ENCODE measurements around the gene RNF212B. TPM values are rescaled to one million over a fixed set of nuclear protein-coding genes. Genes with fewer than 3 reads are reported as not detected.

The RNF212B gene
- total and polyA plus RNA-seq, 4 donors: 0.06 to 0.51 (median 0.17) TPM; not detected in 1

GRCh38 chr14:23208324-23208723, 29.4 kb upstream of the RNF212B start:
- no peak for DNase-seq (ENCODE audit: low spot score)
- Histone ChIP-seq H3K9me3 (ENCODE audit: control insufficient read depth in 4 of 4, low read length in 3 of 4) (no peaks in the 10 kb centered on the region), H3K4me3 (ENCODE audit: low read depth in 1 of 3, low read length in 3 of 3) (no peak overlapping the region), H3K9ac (ENCODE audit: low read depth in 1 of 2, low read length in 2 of 2) (no peak overlapping the region), H3K36me3 (ENCODE audit: control insufficient read depth in 4 of 4, insufficient read depth in 3 of 4, low read depth in 1 of 4, low read length in 3 of 4) (no peaks in the 10 kb centered on the region), H3K27me3 (ENCODE audit: control insufficient read depth in 4 of 4, insufficient read depth in 4 of 4, low read length in 3 of 4) (no peaks in the 10 kb centered on the region), H3K27ac (ENCODE audit: low read depth in 1 of 2, low read length in 2 of 2) (no peak overlapping the region), H3K4me1 (ENCODE audit: control insufficient read depth in 4 of 4, insufficient read depth in 4 of 4, low read length in 3 of 4) (no peaks in the 10 kb centered on the region)
- TF ChIP-seq MAX (IDR thresholded peaks at IDR 0.05) (no peak), YY1 (IDR thresholded peaks at IDR 0.05) (no peak), REST (IDR thresholded peaks at IDR 0.05) (no peak), FOXA2 (IDR thresholded peaks at IDR 0.05) (no peak), EGR1 (IDR thresholded peaks at IDR 0.05; ENCODE audit: low read depth in 2 of 2) (no peak), TAF1 (conservative IDR thresholded peaks at IDR 0.05) (no peak), SP1 (IDR thresholded peaks at IDR 0.05) (no peak), GABPA (IDR thresholded peaks at IDR 0.05 in 1 of 2, conservative IDR thresholded peaks at IDR 0.05 in 1 of 2) (no peak), JUND (IDR thresholded peaks at IDR 0.05) (no peak), RXRA (IDR thresholded peaks at IDR 0.05) (no peak)

- H3K4me3 ChIP-seq (ENCODE audit: low read depth in 1 of 3, low read length in 3 of 3): no peak overlapping the region
- no peaks in the 10 kb centered on the region for H3K27me3 ChIP-seq (ENCODE audit: control insufficient read depth in 4 of 4, insufficient read depth in 4 of 4, low read length in 3 of 4)
- TF ChIP-seq SP1 (IDR thresholded peaks at IDR 0.05) (no peak), HNF4A (conservative IDR thresholded peaks at IDR 0.05) (no peak), RXRA (IDR thresholded peaks at IDR 0.05) (no peak), RAD21 (IDR thresholded peaks at IDR 0.05) (no peak), JUND (IDR thresholded peaks at IDR 0.05) (no peak), NR2F2 (IDR thresholded peaks at IDR 0.05) (no peak), YY1 (IDR thresholded peaks at IDR 0.05) (no peak), ATF3 (IDR thresholded peaks at IDR 0.05) (no peak), REST (IDR thresholded peaks at IDR 0.05) (no peak), CTCF (IDR thresholded peaks at IDR 0.05; ENCODE audit: low read depth, low read length, missing input control) (no peak), EGR1 (IDR thresholded peaks at IDR 0.05; ENCODE audit: low read depth in 2 of 2) (no peak), FOXA2 (IDR thresholded peaks at IDR 0.05) (no peak), FOXA1 (IDR thresholded peaks at IDR 0.05) (no peak), ZBTB33 (IDR thresholded peaks at IDR 0.05) (no peak), TAF1 (conservative IDR thresholded peaks at IDR 0.05) (no peak)
- 92% methylated on average over 7 of the region's 7 CpGs for WGBS
- H3K9me3 ChIP-seq (ENCODE audit: control insufficient read depth in 4 of 4, low read length in 3 of 4): peaks cover 0 to under 1% (median 0%) of the 10 kb centered on the region in 4 donors
- H3K36me3 ChIP-seq (ENCODE audit: control insufficient read depth in 4 of 4, insufficient read depth in 3 of 4, low read depth in 1 of 4, low read length in 3 of 4): no peaks in the 10 kb centered on the region
- no peaks in the 10 kb centered on the region for H3K4me1 ChIP-seq (ENCODE audit: control insufficient read depth in 4 of 4, insufficient read depth in 4 of 4, low read length in 3 of 4)
- H3K27ac ChIP-seq (ENCODE audit: low read depth in 1 of 2, low read length in 2 of 2): no peak overlapping the region
- no peak for DNase-seq (ENCODE audit: low spot score)
- H3K9ac ChIP-seq (ENCODE audit: low read depth in 1 of 2, low read length in 2 of 2): no peak overlapping the region
Observed at GRCh38 chr14:23209651-23210423, 27.9 kb upstream of the RNF212B start.
